ENCODE results near the gene CLIC6. TPM values are rescaled to one million over a fixed set of nuclear protein-coding genes. Genes with fewer than 3 reads are reported as not detected.

Gene CLIC6
- polyA plus RNA-seq, 1 experiment: not detected

DNA sequence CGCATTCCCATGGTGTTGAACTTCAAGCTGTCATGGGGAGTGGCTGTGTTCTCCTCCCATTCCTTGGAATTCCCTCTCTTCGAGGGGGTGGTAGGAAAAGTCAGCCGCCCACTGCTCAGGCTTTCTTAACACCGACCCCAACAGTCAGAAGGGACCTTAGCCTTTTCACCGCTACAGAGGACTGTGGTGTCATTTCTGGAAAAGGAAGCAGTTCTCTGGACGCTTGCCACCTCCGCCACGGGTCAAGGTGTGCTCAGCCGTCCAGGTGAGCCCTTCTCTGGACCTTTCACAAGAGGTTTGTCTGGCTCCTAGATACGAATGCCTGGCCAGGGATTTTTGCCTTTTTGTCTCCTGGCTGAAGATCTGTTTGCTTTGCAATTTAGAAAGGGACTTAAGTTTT, 31.8 kb downstream of the CLIC6 start:
- no peak overlapping the region for H3K4me3 ChIP-seq (ENCODE audit: low read depth, low read length)
- no peak overlapping the region for H3K27ac ChIP-seq (ENCODE audit: low read depth, low read length)
- H3K9me3 ChIP-seq (ENCODE audit: control insufficient read depth, insufficient read depth, low read length): no peaks in the 10 kb centered on the region; the same call in 1 of the 2 replicates
- ChIA-PET CTCF (no interaction called here), POLR2A (no interaction called here)
- H3K27me3 ChIP-seq (ENCODE audit: control insufficient read depth, insufficient read depth, low read length): no peaks in the 10 kb centered on the region
- DNase-seq (ENCODE audit: low read depth, low spot score): no peak
- TF ChIP-seq, protein P1, sequence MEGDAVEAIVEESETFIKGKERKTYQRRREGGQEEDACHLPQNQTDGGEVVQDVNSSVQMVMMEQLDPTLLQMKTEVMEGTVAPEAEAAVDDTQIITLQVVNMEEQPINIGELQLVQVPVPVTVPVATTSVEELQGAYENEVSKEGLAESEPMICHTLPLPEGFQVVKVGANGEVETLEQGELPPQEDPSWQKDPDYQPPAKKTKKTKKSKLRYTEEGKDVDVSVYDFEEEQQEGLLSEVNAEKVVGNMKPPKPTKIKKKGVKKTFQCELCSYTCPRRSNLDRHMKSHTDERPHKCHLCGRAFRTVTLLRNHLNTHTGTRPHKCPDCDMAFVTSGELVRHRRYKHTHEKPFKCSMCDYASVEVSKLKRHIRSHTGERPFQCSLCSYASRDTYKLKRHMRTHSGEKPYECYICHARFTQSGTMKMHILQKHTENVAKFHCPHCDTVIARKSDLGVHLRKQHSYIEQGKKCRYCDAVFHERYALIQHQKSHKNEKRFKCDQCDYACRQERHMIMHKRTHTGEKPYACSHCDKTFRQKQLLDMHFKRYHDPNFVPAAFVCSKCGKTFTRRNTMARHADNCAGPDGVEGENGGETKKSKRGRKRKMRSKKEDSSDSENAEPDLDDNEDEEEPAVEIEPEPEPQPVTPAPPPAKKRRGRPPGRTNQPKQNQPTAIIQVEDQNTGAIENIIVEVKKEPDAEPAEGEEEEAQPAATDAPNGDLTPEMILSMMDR (IDR thresholded peaks at IDR 0.05; ENCODE audit: low read depth, low read length): no peak

DNA sequence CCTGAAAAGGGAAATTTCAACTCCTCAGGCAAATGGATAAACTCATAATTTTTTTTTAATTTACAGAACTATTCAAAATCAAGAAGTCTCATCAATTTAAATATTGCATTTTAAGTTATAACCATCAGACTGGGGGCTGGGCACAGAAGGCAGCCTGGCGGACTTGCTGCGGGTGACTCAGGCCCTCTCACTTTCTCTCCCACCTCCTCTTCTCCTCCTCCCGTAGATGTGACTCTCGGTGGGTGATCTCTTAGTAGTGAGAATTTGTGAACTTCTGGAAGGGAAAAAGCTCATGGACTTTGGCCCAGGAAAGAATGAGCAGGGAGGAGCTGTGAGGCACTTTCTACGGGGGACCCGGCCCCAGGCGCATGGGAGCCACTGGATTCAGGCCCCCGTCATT, 32.9 kb downstream of the CLIC6 start:
- ChIA-PET POLR2A (interaction anchor here (0.5 kb wide), 1 partner anchor 185 kb away, joined by 3 read pairs; no protein-coding TSS in a partner anchor), CTCF (interaction anchor here (0.5 kb wide), 1 partner anchor 1403 kb away, joined by 3 read pairs; no protein-coding TSS in a partner anchor)
- Histone ChIP-seq H3K27me3 (ENCODE audit: control insufficient read depth, insufficient read depth, low read length) (no peaks in the 10 kb centered on the region), H3K27ac (ENCODE audit: low read depth, low read length) (peak overlapping the region; percentile 88), H3K9me3 (ENCODE audit: control insufficient read depth, insufficient read depth, low read length) (no peaks in the 10 kb centered on the region; the same call in 1 of the 2 replicates), H3K4me3 (ENCODE audit: low read depth, low read length) (no peak overlapping the region)
- TF ChIP-seq, protein P1 (IDR thresholded peaks at IDR 0.05; ENCODE audit: low read depth, low read length): no peak
- no peak for DNase-seq (ENCODE audit: low read depth, low spot score)

DNA sequence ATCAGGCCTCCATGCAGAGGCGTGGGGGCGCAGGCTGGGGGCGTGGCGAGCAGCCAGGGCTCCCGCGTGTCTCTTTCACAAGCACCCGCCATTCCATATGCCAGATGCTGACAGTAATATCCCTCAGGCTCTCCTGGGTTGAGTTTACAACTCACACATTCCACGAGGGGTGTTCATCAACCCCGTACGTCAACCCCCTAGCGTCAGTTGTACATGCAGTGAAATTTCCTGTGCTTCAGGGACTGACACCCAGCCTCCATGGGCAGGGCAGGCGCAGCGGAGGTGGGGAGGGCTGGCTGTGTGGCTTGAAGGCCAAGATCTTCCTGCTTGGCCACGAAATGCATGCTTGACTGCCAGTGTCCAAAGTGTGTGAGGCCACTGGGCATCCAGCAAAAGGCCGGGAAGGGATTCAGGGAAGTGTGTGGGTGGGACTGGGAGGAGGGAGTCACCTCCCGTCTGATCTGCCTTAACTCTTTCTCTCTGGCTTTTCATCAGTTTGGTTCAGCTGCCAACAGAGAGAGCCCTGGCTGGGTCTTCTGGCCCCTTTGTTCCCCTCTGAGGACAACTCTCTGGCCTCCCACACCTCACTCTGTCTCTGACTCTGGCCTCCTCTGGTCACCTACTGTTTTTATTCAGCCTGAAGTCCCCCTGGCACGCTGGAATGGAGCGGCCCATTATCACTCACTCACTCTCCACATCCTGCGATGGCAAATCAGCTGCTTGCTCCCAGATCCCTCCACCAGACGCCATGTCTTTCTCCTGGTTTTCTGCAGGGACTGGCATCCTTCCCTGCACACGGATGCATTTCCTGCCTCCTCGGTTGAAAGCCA, 33.8 kb downstream of the CLIC6 start:
- CTCF ChIA-PET: no interaction called here
- POLR2A ChIA-PET: interaction anchor here (0.5 kb wide), 1 partner anchor 184 kb away, joined by 3 read pairs; no protein-coding TSS in a partner anchor

DNA sequence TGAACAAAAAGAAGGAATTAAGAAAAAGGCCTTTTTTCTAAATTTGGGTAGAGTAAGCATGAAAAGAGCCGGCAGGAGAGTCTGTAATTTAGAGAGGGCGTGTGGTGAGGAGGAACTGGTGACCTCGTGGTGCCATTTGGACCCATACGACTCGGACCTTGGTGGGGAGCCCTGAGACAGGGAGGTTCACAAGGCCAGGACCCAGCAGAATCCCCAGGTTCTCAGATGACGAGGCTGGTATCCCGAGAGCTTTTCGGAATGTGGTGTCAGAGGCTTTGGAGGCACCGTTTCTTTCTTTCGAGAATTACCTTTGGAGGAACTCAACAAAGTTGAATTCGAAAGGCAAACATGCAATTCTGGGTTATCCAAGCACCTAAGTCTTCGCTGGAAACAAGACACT, 34.8 kb downstream of the CLIC6 start:
- Histone ChIP-seq H3K9me3 (ENCODE audit: control insufficient read depth, insufficient read depth, low read length) (no peaks in the 10 kb centered on the region; the same call in 1 of the 2 replicates), H3K27me3 (ENCODE audit: control insufficient read depth, insufficient read depth, low read length) (no peaks in the 10 kb centered on the region), H3K27ac (ENCODE audit: low read depth, low read length) (no peak overlapping the region), H3K4me3 (ENCODE audit: low read depth, low read length) (no peak overlapping the region)
- POLR2A ChIA-PET: no interaction called here
- TF ChIP-seq, protein P1 (IDR thresholded peaks at IDR 0.05; ENCODE audit: low read depth, low read length): no peak
- DNase-seq (ENCODE audit: low read depth, low spot score): no peak
- CTCF ChIA-PET: no interaction called here

More for the DNA sequence above, 33.8 kb downstream of the CLIC6 start:
- Histone ChIP-seq H3K27me3 (ENCODE audit: control insufficient read depth, insufficient read depth, low read length) (no peaks in the 10 kb centered on the region), H3K27ac (ENCODE audit: low read depth, low read length) (peak overlapping the region; percentile 88), H3K9me3 (ENCODE audit: control insufficient read depth, insufficient read depth, low read length) (no peaks in the 10 kb centered on the region; the same call in 1 of the 2 replicates), H3K4me3 (ENCODE audit: low read depth, low read length) (no peak overlapping the region)
- TF ChIP-seq, protein P1 (IDR thresholded peaks at IDR 0.05; ENCODE audit: low read depth, low read length): peak; percentile 25; the same call in 1 of the 2 replicates
- peak; percentile 90 for DNase-seq (ENCODE audit: low read depth, low spot score)

DNA sequence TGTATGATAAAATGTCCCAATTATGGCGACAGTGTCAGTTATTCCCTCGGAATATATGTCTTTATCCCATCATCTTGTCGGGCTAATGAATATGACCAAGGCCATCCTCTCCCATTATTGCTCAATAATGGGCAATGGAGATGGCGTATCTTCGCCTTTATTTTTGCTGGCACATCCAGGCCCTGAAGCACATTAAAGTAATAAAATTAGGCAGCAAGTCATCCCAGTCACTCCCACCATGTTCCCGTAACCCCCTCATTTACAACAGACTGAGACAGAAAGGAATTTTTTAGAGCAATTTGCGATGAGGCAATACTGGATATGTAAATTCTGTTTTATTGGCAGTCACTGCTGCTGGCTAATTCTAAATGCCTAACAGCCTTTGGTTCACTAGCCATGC, 35.3 kb downstream of the CLIC6 start:
- DNase-seq (ENCODE audit: low read depth, low spot score): no peak
- TF ChIP-seq, protein P1 (IDR thresholded peaks at IDR 0.05; ENCODE audit: low read depth, low read length): no peak
- no peaks in the 10 kb centered on the region for H3K27me3 ChIP-seq (ENCODE audit: control insufficient read depth, insufficient read depth, low read length)
- H3K4me3 ChIP-seq (ENCODE audit: low read depth, low read length): no peak overlapping the region
- no peaks in the 10 kb centered on the region; the same call in 1 of the 2 replicates for H3K9me3 ChIP-seq (ENCODE audit: control insufficient read depth, insufficient read depth, low read length)
- CTCF ChIA-PET: no interaction called here
- POLR2A ChIA-PET: no interaction called here
- no peak overlapping the region for H3K27ac ChIP-seq (ENCODE audit: low read depth, low read length)

All from AG04450 (cell line).